Measurements from ENCODE around the gene SF3B6. TPM values are rescaled to one million over a fixed set of nuclear protein-coding genes. Genes with fewer than 3 reads are reported as not detected.

Gene SF3B6
- total RNA-seq, 1 experiment from 2014 or later = 132 TPM

DNA sequence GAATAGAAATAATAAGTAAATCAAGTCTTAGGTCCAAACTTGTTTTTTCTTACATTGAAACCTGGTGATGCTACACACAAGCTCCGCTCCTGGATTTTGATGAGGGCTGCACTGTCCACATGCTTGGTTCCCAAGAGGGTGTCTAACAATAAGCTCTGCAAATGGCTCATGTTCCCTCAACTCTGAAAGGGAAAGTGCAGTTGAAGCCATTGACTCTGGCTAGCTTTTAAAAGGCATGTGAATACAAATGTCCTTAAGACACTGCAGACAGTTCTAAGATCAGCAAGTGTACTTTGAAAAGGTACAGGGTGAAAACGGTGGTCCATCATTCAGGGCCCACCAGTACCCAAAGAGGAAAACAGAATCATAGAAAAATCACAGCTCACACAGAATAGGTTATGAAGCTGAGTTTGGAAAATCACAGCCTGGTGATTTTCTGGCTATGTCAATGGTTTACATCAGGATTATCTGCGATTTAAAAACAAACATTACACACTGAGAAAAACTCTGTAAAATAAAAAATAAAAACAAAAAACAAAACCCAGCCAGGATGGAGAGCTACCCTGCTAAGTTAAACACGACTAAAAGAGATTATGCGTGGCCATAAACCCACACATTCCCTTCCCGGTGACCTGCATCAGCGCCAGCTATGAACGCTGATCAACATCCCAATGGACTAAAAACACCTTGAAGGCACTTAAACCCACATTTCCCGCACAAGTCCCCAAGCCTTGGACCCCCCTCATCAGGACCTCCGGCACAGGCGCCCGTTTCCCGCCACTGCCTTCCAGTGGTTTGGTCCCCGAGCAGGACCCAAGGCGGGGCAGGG lies 46.5 kb upstream of the SF3B6 start:
- Histone ChIP-seq H3K23me2 (ENCODE audit: insufficient read length, low read depth, low read length, poor library complexity, severe bottlenecking) (peaks cover 4% of the 10 kb centered on the region), H3K14ac (ENCODE audit: insufficient read depth, low read length) (peak overlapping the region; percentile 79), H2AK5ac (ENCODE audit: insufficient read length, low read length) (no peak overlapping the region), H3K56ac (ENCODE audit: insufficient read length, low read depth, low read length) (no peak overlapping the region), H4K8ac (replicated peaks; ENCODE audit: insufficient read length, low read depth, low read length) (no peak overlapping the region), H2BK120ac (ENCODE audit: low read depth, low read length, poor library complexity, severe bottlenecking) (no peak overlapping the region), H3K9me3 (ENCODE audit: control insufficient read depth, low read depth, low read length) (no peaks in the 10 kb centered on the region), H4K20me1 (ENCODE audit: control insufficient read depth, insufficient read depth, insufficient read length) (no peaks in the 10 kb centered on the region), H3K4ac (ENCODE audit: low read depth, low read length) (no peak overlapping the region), H2BK12ac (ENCODE audit: insufficient read length, low read depth, low read length) (no peak overlapping the region), H3T11ph (ENCODE audit: low read length) (no peak overlapping the region), H3K27me3 (ENCODE audit: insufficient read depth, low read length) (peaks cover 3% of the 10 kb centered on the region; the same call in 1 of the 2 replicates), H2BK20ac (ENCODE audit: low read depth, low read length, poor library complexity, severe bottlenecking) (no peak overlapping the region), H3K23ac (ENCODE audit: insufficient read length, low read depth, low read length) (no peak overlapping the region), H3K4me1 (ENCODE audit: insufficient read depth, low read length) (peaks cover 2% of the 10 kb centered on the region; the same call in 1 of the 2 replicates), H2BK5ac (ENCODE audit: insufficient read length, low read length) (no peak overlapping the region), H3K27ac (ENCODE audit: insufficient read length, low read depth, low read length) (no peak overlapping the region), H4K91ac (ENCODE audit: insufficient read length, low read depth, low read length) (no peak overlapping the region), H2AFZ (ENCODE audit: low read length) (no peak overlapping the region), H3K9ac (ENCODE audit: extremely low read depth, insufficient read length, low read length) (peak overlapping the region; percentile 42), H3K4me2 (ENCODE audit: insufficient read depth, insufficient read length, low read length) (peak overlapping the region; percentile 63), H3K18ac (ENCODE audit: insufficient read length, low read depth, low read length) (peak overlapping the region; percentile 49), H3K79me2 (ENCODE audit: insufficient read depth, low read length) (no peaks in the 10 kb centered on the region), H2BK15ac (ENCODE audit: low read depth, low read length) (no peak overlapping the region; the same call in 1 of the 2 replicates), H3K79me1 (ENCODE audit: insufficient read depth, low read depth, low read length, poor library complexity, severe bottlenecking) (no peaks in the 10 kb centered on the region), H4K5ac (ENCODE audit: insufficient read length, low read depth, low read length) (no peak overlapping the region)
- no peaks in the 10 kb centered on the region; a peak in 2 of 7 replicates for H3K36me3 Mint-ChIP-seq (ENCODE audit: insufficient read depth in 1 of 3, low read depth in 3 of 3)
- no peak for DNase-seq
- no peaks in the 10 kb centered on the region; the same call in 1 of the 2 replicates for H3K27me3 Mint-ChIP-seq (ENCODE audit: low read depth)
- no peak overlapping the region for H3K27ac Mint-ChIP-seq
- H3K4me1 Mint-ChIP-seq = peaks cover 22 to 24% of the 10 kb centered on the region in 2 experiments
- no CpG with 5 or more reads among the region's 15 CpGs for WGBS (ENCODE audit: extremely low coverage, insufficient read length, low lambda C conversion rate)
- H3K4me3 Mint-ChIP-seq = peak overlapping the region; percentile 69 to 73
- TF ChIP-seq, protein P1, sequence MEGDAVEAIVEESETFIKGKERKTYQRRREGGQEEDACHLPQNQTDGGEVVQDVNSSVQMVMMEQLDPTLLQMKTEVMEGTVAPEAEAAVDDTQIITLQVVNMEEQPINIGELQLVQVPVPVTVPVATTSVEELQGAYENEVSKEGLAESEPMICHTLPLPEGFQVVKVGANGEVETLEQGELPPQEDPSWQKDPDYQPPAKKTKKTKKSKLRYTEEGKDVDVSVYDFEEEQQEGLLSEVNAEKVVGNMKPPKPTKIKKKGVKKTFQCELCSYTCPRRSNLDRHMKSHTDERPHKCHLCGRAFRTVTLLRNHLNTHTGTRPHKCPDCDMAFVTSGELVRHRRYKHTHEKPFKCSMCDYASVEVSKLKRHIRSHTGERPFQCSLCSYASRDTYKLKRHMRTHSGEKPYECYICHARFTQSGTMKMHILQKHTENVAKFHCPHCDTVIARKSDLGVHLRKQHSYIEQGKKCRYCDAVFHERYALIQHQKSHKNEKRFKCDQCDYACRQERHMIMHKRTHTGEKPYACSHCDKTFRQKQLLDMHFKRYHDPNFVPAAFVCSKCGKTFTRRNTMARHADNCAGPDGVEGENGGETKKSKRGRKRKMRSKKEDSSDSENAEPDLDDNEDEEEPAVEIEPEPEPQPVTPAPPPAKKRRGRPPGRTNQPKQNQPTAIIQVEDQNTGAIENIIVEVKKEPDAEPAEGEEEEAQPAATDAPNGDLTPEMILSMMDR (conservative IDR thresholded peaks at IDR 0.05) = no peak
- H3K9me3 Mint-ChIP-seq = no peaks in the 10 kb centered on the region; a peak in 1 of 5 replicates
